Hepatocyte (in vitro differentiated cells): ENCODE measurements around the gene FILIP1.

Experiments
- EZH2 ChIP-seq: fragments of 200-600 bp; sonication (generic); IDR thresholded peaks from 2 replicates; pipeline ENCODE4 v1.6.1; 2016; ENCODE audit warnings: antibody characterized with exemption, mild to moderate bottlenecking, borderline replicate concordance
- EZH2phosphoT487 ChIP-seq: fragments of 200-600 bp; sonication (generic); IDR thresholded peaks from one replicate; pipeline ENCODE4 v1.6.1; 2018; ENCODE audit warnings: antibody characterized with exemption, mild to moderate bottlenecking, low read depth, moderate library complexity; ENCODE audit not compliant: unreplicated experiment, severe bottlenecking
- TF ChIP-seq, protein P1 (sequence below): fragments of 200-600 bp; sonication (generic); IDR thresholded peaks from 2 replicates; pipeline ENCODE4 v1.5.1; 2016; ENCODE audit warnings: antibody characterized with exemption, mild to moderate bottlenecking; ENCODE audit not compliant: poor library complexity

DNA sequence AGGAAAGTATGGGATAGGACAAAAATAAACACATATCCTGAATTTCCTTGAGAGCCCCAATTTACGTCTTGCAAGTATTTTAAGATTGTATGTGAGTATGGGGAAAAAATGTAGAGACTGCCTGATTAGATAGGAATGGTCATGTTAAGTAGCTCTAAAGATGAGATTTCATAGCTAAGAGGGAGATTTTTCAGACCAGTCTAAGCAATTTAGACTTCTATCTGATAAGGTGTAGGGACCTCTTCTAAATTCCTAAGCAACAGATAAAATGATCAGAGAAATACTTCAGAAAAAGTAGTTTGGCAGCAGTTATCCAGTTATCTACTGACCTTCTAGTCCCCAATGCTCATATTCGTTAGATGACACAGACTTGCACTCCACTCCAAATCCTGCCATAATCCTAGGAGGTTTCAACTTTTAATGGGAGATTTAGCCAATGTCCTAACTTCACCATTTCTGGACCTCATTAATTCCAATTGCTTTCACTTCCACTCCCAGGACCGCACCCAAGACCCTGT is 90.0 kb downstream of the FILIP1 start:
- TF ChIP-seq, protein P1, sequence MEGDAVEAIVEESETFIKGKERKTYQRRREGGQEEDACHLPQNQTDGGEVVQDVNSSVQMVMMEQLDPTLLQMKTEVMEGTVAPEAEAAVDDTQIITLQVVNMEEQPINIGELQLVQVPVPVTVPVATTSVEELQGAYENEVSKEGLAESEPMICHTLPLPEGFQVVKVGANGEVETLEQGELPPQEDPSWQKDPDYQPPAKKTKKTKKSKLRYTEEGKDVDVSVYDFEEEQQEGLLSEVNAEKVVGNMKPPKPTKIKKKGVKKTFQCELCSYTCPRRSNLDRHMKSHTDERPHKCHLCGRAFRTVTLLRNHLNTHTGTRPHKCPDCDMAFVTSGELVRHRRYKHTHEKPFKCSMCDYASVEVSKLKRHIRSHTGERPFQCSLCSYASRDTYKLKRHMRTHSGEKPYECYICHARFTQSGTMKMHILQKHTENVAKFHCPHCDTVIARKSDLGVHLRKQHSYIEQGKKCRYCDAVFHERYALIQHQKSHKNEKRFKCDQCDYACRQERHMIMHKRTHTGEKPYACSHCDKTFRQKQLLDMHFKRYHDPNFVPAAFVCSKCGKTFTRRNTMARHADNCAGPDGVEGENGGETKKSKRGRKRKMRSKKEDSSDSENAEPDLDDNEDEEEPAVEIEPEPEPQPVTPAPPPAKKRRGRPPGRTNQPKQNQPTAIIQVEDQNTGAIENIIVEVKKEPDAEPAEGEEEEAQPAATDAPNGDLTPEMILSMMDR = no peak
- no peak for TF ChIP-seq EZH2
- TF ChIP-seq EZH2phosphoT487 = no peak
